ENCODE data around the gene ZNF777. TPM values are rescaled to one million over a fixed set of nuclear protein-coding genes. Genes with fewer than 3 reads are reported as not detected.

Gene ZNF777
- total and polyA plus RNA-seq, 2 donors (not counting 1 experiment from before 2014, with no cell fraction given): 4.1 to 4.9 TPM

- no peak overlapping the region for H2AFZ ChIP-seq (ENCODE audit: low read length)
- H3K4me2 ChIP-seq (ENCODE audit: extremely low read depth, insufficient read depth, low read length): no peak overlapping the region
- H3K9ac ChIP-seq (ENCODE audit: insufficient read depth, low read length): no peak overlapping the region
- H3K4me3 ChIP-seq (replicated peaks in 1 of 4; ENCODE audit: control extremely low read depth in 1 of 4, insufficient read depth in 1 of 4, low read depth in 3 of 4, low read length in 4 of 4): no peak overlapping the region
- no peaks in the 10 kb centered on the region for H4K20me1 ChIP-seq (ENCODE audit: control insufficient read depth, extremely low read depth, insufficient read depth, low read length)
- no peak overlapping the region for H3K27ac ChIP-seq (ENCODE audit: insufficient read depth, low read length)
- TF ChIP-seq, protein P1, sequence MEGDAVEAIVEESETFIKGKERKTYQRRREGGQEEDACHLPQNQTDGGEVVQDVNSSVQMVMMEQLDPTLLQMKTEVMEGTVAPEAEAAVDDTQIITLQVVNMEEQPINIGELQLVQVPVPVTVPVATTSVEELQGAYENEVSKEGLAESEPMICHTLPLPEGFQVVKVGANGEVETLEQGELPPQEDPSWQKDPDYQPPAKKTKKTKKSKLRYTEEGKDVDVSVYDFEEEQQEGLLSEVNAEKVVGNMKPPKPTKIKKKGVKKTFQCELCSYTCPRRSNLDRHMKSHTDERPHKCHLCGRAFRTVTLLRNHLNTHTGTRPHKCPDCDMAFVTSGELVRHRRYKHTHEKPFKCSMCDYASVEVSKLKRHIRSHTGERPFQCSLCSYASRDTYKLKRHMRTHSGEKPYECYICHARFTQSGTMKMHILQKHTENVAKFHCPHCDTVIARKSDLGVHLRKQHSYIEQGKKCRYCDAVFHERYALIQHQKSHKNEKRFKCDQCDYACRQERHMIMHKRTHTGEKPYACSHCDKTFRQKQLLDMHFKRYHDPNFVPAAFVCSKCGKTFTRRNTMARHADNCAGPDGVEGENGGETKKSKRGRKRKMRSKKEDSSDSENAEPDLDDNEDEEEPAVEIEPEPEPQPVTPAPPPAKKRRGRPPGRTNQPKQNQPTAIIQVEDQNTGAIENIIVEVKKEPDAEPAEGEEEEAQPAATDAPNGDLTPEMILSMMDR (conservative IDR thresholded peaks at IDR 0.05 in 1 of 2, IDR thresholded peaks at IDR 0.05 in 1 of 2; ENCODE audit: low read depth in 1 of 2, low read length in 2 of 2): no peak
- no peak for TF ChIP-seq EZH2 (IDR thresholded peaks at IDR 0.05; ENCODE audit: low read length, missing control alignments)
- H3K36me3 ChIP-seq (ENCODE audit: control insufficient read depth, insufficient read depth, low read length): peaks cover 5% of the 10 kb centered on the region
- DNase-seq (ENCODE audit: low read depth in 2 of 2): no peak
- H3K9me3 ChIP-seq (ENCODE audit: control insufficient read depth, insufficient read depth, low read depth, low read length): no peaks in the 10 kb centered on the region
- H3K27me3 ChIP-seq (ENCODE audit: control insufficient read depth, insufficient read depth, low read length): no peaks in the 10 kb centered on the region
- no peaks in the 10 kb centered on the region for H3K79me2 ChIP-seq (ENCODE audit: control insufficient read depth, insufficient read depth, low read length)
- no peaks in the 10 kb centered on the region for H3K4me1 ChIP-seq (ENCODE audit: control insufficient read depth, extremely low read depth, insufficient read depth, low read length)
Observed at GRCh38 chr7:149427096-149427680, 33.7 kb downstream of the ZNF777 start.

DNA sequence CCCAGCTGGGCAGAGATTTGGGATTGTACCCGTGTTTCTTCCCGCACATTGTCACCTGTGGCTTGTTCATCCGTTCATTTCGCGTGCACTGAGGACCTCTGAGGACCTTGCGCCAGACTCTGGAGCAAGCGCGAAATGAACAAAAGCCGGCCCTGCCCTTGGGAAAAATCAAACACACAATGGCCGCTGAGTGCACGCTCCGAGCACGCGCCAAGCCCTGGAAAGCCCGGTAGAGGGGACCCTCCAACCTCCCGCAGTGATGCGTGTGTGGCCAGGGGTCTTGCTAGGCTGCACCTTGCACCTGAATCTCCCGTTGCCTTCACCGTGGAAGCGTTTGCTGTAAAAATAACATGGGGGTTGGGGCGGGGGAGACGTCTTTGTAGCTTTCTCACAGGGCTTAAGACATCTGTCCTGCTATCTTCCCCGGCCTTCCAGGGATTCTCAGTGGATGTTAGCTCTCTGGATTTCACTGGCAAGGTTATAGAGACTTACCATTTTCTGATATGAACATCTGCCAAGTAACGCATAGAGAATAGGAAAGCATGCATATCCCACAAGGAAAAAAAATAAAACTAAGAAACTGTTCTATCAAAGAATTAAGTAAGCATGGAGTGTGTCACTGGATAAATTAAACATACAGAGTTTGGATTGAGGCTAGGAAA is 37.3 kb downstream of the ZNF777 start:
- no peak overlapping the region for H3K9ac ChIP-seq (ENCODE audit: insufficient read depth, low read length)
- TF ChIP-seq, protein P1 (conservative IDR thresholded peaks at IDR 0.05 in 1 of 2, IDR thresholded peaks at IDR 0.05 in 1 of 2; ENCODE audit: low read depth in 1 of 2, low read length in 2 of 2): no peak
- TF ChIP-seq EZH2 (IDR thresholded peaks at IDR 0.05; ENCODE audit: low read length, missing control alignments): no peak
- H3K79me2 ChIP-seq (ENCODE audit: control insufficient read depth, insufficient read depth, low read length): no peaks in the 10 kb centered on the region
- H3K4me2 ChIP-seq (ENCODE audit: extremely low read depth, insufficient read depth, low read length): peak overlapping the region; percentile 17
- peak overlapping the region in 1 of 4 experiments; percentile 21 for H3K4me3 ChIP-seq (replicated peaks in 1 of 4; ENCODE audit: control extremely low read depth in 1 of 4, insufficient read depth in 1 of 4, low read depth in 3 of 4, low read length in 4 of 4)
- no peaks in the 10 kb centered on the region for H3K27me3 ChIP-seq (ENCODE audit: control insufficient read depth, insufficient read depth, low read length)
- no peaks in the 10 kb centered on the region for H3K4me1 ChIP-seq (ENCODE audit: control insufficient read depth, extremely low read depth, insufficient read depth, low read length)
- H4K20me1 ChIP-seq (ENCODE audit: control insufficient read depth, extremely low read depth, insufficient read depth, low read length): no peaks in the 10 kb centered on the region
- no peak overlapping the region for H3K27ac ChIP-seq (ENCODE audit: insufficient read depth, low read length)
- no peaks in the 10 kb centered on the region for H3K9me3 ChIP-seq (ENCODE audit: control insufficient read depth, insufficient read depth, low read depth, low read length)
- H3K36me3 ChIP-seq (ENCODE audit: control insufficient read depth, insufficient read depth, low read length): no peaks in the 10 kb centered on the region
- no peak overlapping the region for H2AFZ ChIP-seq (ENCODE audit: low read length)
- DNase-seq (ENCODE audit: low read depth in 2 of 2): no peak

DNA sequence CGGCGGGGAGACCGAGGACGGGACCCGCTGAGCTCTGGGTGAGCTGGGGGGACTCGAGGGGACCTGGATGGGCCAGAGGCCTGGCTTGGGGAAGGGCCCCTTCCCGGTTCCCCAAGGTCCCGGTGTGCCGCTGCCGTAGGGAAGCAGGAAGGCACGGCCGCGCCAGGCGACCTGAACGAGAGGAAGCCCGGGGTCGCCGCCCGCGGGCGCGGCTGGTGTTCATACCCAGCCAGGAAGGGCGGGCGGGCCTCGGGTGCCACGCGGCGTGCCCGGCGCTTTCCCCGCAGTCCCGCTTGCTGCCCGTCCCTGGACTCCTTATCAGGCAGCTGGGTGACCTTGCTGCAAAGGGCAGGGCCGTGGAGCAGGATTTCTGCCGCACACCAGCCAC is 38.0 kb downstream of the ZNF777 start:
- no peak overlapping the region for H3K27ac ChIP-seq (ENCODE audit: insufficient read depth, low read length)
- H3K79me2 ChIP-seq (ENCODE audit: control insufficient read depth, insufficient read depth, low read length): no peaks in the 10 kb centered on the region
- TF ChIP-seq EZH2 (IDR thresholded peaks at IDR 0.05; ENCODE audit: low read length, missing control alignments): no peak
- TF ChIP-seq, protein P1 (conservative IDR thresholded peaks at IDR 0.05 in 1 of 2, IDR thresholded peaks at IDR 0.05 in 1 of 2; ENCODE audit: low read depth in 1 of 2, low read length in 2 of 2): no peak
- no peaks in the 10 kb centered on the region for H3K4me1 ChIP-seq (ENCODE audit: control insufficient read depth, extremely low read depth, insufficient read depth, low read length)
- peak overlapping the region; percentile 77 for H2AFZ ChIP-seq (ENCODE audit: low read length)
- DNase-seq (ENCODE audit: low read depth in 2 of 2): no peak
- H3K9me3 ChIP-seq (ENCODE audit: control insufficient read depth, insufficient read depth, low read depth, low read length): no peaks in the 10 kb centered on the region
- peak overlapping the region in 2 of 4 experiments; percentile 21 to 38 for H3K4me3 ChIP-seq (replicated peaks in 1 of 4; ENCODE audit: control extremely low read depth in 1 of 4, insufficient read depth in 1 of 4, low read depth in 3 of 4, low read length in 4 of 4)
- no peaks in the 10 kb centered on the region for H3K36me3 ChIP-seq (ENCODE audit: control insufficient read depth, insufficient read depth, low read length)
- peak overlapping the region; percentile 44 for H3K4me2 ChIP-seq (ENCODE audit: extremely low read depth, insufficient read depth, low read length)
- no peak overlapping the region for H3K9ac ChIP-seq (ENCODE audit: insufficient read depth, low read length)
- no peaks in the 10 kb centered on the region for H3K27me3 ChIP-seq (ENCODE audit: control insufficient read depth, insufficient read depth, low read length)
- H4K20me1 ChIP-seq (ENCODE audit: control insufficient read depth, extremely low read depth, insufficient read depth, low read length): no peaks in the 10 kb centered on the region

All from fibroblast of lung (primary cell).